ENCODE measurements around the gene PYGL. TPM values are rescaled to one million over a fixed set of nuclear protein-coding genes. Genes with fewer than 3 reads are reported as not detected.
A peak's percentile ranks its signal among the peaks of the same experiment; 100 is the strongest.
"Not testable (repeated sequence)": the region's sequence is repeated elsewhere in the genome, so short reads cannot be mapped to it uniquely, and the experiment has no call there.

PYGL gene
- total RNA-seq, 1 donor from 2014 or later: 61.2 TPM

DNA sequence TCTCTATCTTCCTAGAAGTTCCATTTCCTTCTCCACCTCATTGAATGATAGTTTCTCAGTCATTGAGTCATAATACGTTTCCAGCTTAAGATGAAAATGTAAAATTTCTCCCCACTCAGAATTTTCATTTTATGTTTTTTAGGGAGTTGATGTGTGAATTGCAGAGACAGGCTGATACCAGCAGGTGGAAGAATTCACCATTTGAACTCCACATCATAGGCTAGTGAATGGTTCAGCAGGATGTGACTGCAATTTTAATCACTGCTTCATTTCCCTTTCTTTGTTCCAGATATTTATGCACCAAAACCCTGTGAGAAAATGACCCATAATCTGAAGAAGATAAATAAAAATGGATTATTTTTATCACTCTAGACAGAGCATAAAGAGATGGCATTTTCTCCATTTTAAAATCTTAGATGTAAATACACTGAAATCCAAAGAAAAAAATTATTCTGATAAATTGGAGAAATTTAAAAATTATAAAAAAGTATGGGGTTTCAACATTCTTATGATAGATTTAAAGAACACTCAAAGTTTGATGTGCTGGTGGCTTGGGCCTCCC is 10.6 kb upstream of the PYGL start:
- DNase-seq: peak; percentile 29

DNA sequence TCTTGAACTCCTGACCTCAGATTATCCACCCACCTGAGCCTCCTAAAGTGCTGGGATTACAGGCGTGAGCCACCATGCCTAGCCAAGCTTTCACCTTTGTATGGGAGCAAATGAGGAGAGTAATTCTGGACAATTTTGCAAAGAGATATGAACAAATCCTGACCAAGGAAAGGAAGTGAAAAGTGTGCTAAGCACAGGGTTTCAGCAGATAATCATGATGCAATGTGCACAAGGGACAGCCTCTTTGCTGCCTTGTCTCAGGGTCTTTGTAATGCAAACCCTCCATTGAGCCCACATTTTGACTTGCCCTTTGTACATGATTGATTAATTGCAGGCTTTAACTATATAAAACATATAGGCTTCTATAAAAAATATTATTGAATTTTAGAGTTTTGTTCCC is 9.2 kb upstream of the PYGL start:
- DNase-seq: no peak

DNA sequence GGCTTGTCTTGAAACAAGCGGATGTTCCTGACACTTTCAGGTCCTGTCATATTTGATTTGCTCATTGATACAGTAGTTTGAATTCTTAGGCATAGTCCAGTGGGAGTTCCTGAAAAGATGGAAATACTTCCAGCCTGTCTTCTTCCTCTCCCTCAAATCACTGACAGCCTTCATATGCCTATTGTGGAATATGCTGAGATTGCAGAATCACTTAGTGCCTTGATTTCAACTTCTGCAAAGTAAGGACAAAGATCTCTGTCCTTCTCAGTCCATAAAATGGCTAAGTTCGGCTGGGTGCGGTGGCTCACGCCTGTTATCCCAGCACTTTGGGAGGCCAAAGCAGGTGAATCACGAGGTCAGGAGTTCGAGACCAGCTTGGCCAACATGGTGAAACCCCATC is 6.7 kb upstream of the PYGL start:
- no peak for DNase-seq

DNA sequence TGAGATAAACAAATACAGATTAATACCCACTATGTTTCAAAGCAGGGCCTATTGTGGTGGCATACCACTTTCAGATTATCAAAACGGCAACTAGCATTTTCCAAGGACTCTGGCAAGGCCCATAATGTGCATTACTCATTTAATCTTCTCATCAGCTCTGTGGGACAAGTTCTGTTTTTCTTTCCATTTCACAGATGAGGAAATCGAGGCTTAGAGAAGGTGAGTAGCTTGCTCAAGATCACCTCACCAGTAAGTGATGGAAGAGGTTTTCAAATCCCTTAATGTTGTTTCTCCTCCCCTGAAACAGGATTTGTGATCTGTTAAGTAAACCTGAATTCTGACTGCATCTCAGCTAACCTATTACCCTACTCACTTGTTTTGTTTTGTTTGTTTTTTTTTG is 3.9 kb upstream of the PYGL start:
- no peak for DNase-seq

DNA sequence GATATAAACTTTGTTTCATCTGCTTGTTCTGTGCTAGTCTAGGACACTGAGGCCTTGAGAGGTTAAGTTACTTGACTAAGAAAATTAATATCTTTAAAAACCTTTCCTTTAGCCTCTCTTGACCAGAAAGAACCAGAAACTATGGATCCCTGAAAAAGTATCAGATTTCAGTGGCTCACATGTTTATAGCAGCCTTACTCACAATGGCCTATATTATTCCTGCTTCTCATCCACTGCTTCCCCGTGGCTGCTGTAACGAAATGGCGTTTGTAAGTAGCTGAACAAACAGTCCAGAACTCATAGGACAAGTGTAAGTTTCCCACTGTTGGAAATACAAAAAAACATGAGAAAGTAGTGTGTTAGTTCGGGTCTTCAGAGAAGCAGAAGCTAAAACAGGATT is 3.2 kb upstream of the PYGL start:
- no peak for DNase-seq

DNA sequence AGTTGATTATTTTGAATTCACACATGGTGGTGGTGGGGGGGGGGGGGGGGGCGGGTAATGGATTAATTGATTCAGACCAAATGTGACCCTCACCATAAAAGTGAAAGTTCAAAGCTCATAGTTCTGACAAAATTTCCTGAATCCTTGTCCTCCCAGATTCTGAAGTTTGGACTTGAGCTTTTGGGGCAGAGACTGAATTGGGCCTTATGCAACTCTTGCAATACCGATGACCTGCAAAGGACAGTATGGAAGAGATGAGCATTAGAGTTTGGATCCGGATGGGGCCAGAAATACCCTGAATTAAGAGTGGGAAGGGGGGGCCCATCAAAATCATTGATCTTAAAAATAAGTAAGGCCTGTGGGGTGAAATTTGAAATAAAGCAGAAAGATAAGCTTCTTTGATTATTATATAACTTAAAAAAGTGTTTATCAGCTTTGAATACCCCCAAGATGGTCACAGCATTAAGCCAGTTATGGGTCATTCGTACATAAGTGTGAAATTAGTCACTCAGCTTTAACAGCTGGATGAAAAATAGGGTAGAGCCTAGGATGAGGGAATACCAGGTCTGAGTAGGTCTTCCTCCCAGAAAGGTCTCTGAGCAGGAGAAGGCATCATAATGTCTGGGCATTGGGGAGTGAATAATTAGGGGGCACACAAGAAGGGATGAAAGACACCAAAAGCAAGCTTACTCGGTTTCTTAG is 2.1 kb upstream of the PYGL start:
- DNase-seq: no peak

DNA sequence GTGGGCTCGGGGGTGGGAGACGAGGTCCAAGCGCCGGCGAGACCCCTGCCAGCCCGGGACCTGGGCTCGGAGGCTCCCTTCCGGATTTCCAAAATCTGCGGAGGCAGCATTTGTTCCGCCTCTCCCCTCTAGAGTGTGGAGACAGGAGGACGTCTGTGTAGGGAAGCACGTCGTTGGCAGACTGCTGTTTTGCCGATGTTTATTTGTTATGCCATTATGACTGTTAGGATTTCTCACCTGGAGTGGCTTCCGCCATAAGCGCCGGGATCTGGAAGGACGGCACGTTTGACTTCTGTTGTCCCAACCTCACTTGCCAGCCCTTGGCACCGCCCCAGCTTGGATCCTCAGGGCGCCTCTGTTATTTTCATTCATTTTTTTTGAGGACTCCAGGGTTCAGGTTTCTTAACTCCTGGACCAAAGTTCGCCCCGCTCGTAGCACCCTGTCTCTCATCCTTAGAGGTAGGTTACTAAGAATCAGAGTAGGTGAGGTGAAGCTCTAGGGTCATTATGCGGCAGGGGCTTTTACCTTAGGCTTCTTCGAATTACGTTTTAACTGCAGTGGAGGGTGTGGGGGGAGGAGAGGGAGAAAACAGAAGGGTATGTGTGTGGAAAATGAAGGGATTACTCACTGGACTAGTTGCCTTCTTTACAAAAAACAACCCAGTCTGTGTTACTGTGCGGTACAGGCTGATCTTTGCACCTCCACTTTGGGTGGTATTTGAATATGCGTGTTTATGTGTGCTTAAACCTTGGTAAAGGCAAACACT is 547 bp upstream of the PYGL start:
- no peak for DNase-seq

DNA sequence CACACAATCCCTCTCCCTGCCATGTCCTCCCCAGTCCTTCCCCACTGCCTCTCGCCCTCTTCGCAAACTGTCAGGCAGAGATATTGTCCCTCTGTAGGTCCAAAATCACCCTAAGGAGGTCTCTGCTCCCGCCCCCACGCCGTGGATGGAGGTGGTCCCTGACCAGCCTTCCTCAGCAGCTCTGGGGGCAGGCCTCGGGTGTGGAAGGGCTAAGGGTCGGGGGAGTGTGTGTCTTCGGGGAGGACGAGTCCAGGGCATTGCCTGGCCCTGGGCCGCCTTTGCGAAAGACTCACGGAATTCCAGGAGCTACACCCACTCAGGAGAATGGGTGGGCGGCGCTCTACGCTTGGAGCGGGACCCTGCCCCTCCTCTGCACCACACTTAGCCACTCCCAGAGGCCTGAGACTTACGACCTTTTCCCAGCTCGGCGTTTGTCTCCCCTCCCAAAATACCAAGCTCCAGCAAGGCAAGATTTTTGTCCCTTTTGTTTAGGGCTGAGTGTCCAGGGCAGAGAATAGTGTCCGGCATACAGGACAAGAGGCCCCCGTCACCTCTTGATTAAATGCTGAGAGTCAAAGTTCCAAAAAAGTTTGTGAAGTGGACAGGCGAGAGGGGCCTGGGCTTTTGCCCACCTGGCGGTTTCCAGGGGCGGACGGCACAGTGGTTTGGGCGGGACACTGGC is 881 bp downstream of the PYGL start:
- DNase-seq: no peak

DNA sequence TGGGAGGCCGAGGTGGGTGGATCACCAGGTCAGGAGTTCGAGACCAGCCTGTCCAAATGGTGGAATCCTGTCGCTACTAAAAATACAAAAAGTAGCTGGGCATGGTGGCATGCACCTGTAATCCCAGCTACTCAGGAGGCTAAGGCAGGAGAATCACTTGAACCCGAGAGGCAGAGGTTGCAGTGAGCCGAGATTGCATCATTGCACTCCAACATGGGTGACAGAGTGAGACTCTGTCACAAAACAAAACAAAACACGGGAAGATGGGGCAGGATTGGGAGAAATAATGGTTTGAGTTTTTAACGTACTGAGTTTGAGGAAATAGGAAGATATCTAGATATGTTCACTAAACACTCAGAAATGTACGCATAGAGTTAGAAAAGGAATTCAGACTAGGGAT is 2.6 kb downstream of the PYGL start:
- DNase-seq: not testable (repeated sequence)

DNA sequence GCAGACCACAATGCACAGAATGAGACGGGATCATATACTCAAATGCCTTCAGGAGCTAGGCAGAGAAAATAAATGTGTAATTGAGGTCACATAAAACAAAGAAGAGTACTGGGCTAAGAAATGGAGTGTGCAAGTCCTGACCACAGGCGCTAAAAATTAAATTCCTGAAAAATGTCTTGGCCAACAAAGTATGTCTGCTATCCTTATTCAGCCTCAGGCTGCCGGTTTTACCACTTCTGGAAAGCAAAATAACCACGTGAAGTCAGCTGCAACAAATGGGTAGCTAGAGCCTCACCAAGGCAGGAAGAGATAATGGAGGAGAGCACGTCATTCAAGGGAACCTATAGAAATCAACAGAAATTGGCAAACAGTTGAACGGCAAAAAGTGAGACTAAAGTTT is 3.1 kb downstream of the PYGL start:
- no peak for DNase-seq

DNA sequence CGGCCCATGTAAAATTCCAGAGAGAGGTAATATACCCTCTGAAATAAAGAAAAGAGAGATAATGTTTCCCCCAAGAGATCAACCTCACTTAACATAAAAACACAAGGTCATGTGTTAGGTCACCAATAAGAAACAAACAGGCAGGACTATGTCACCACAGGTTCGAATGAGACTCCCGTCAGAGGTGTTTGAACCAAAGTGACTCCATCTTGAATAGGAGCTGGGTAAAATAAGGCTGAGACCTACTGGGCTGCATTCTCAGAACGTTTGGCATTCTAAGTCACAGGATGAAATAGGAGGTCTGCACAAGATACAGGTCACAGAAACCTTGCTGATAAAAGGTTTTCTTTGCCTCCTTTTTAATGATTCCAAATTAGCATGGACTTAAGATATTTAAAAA is 6.5 kb downstream of the PYGL start:
- no peak for DNase-seq

DNA sequence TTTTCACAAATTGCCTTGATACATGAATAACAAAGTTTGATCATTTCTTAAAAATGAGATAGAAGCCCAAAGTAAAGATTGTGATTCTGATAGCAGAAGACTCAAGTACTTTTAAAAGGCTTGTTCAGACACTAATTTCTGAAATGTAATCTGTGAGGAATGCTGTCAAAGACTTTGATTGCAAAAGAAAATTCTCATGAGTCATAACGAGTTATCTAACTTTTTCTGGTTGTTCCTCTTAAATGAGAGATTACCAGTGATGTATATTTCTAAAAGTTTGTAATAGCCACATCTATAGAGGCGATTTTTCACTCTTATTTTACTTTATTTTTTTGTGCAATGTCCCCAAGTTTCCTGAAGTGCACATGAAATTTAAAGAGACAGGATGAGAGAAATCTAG is 7.0 kb downstream of the PYGL start:
- DNase-seq: no peak

DNA sequence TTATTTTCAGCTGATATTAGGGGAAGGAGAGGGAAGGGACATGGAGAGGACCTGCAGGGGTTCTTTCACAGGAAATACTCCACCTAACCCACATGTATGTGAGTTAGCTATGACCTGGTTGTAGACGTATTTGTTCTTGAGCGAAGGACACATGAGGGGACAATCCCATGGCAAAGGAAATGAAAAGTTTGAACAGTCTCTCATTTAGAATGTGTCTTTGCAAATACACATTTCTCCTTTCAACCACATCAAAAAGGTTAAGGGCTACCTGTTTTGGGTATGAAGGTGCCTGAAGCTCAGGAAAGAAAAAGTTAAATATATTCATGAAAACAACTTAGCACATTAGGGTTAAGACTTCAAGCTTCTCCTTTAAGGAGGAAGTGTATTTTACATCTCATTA is 7.4 kb downstream of the PYGL start:
- no peak for DNase-seq

DNA sequence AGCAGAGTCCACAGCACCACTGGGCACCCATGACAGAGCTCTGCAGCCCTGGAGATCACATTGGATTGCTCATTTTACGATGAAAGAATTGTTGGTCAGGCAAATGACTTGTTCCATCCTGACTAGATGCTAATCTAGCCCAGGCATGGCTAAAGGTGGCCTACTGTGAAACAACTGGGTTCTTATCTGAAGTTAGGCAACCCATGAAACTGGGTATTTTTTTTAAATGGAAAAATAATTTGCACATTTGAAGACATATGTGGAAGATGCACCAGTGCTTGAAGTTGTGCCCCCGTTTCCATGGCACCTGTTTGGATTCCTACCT is 8.3 kb downstream of the PYGL start:
- no peak for DNase-seq

DNA sequence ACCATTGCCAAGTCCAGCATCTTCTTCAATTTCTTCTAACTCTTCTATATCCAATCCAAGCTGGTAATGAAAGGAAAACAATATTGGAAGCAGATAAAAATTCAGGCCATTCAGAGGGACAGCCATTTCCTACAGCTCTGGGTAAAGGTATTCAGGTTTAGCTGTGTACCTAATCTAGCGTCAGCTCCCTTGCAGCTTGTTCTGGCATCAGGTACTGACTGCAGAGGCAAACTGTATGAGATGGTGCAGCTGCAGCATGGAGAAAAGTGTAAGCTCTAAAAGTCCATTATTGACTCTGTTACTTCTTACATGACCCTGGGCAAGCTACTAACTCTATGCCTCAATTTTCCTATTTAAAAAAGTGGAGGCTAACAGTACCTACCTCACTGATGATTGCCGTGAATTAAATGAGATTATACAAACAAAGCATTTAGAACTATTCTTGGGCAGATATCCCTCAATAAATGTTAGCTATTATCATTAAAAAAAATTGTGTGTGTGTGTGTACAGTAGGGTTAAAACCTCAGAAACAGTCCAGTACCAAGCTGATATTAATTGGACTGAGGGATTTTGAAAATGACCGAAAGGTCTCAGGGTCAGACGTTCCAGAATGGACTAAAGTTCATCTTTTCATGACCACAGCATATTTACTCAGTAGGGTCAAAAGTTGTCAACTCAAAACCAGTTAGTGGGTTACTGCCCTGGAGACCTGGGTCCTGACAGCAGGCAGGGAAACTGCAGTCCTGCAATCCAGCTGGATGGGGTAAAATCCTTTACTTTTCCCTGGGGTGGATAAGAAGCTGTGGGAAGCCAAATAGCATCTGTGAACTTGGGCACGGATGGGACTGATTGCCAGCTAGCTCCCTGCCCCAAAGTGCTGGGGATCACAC is 8.9 kb downstream of the PYGL start:
- no peak for DNase-seq

DNA sequence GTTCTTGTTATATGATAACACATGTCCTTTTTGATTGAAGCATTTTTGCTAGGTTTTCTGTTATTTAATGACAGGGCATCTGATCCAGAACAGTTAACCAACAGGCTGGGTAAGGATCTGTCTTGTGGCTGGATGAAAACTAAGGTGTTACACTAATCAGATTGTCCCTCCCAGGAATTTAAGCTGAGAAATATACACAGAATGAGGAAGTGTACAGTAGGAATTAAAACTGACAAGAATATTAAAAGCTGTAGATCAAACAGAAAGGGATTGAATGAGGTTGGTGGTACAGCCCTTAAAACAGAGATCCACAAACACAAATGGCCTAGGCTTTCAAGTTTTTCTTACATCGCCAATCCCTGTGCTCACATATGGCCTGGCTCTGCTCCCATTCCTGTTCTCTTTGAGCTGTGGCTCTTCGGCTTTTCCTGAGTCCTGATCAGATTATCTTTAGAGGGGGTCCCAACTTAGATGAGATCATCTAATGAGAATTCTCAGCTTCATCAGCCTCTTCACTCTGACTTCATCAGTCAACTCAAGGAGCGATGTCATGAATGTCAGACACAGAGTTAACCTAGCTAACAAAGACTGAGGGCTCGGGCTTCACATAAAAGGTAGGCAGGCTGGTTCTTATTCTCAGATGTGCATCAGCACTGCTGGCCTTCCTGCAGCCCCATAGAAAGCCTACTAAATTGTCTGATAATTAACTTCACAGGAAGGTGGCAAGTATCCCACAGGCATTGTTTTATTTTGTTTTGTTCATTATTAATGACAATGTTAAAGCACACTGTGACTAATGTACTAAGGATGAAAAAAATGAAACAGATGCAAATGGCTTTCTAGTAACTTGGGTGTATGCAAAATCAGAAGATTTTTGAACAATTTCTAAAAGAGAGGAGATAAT is 11.4 kb downstream of the PYGL start:
- no peak for DNase-seq

DNA sequence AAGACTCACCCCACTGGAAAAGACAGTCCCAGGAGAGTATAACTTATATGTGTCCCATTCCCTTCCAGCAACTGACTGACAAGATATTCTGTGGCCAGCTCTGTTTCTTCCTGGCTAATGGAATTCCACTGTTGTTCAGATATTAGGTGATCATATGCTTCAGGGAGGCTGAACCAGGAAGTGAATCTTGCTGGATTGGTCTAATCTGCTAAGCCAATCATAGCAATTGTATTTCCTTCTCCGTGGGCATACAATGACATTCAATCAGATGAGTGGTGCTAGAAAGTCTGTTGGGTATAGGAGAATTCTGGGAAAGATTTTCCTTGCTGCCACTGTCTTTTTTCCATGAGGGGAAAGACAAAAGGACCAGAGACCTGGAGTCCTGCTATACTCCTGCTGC is 12.1 kb downstream of the PYGL start:
- no peak for DNase-seq

DNA sequence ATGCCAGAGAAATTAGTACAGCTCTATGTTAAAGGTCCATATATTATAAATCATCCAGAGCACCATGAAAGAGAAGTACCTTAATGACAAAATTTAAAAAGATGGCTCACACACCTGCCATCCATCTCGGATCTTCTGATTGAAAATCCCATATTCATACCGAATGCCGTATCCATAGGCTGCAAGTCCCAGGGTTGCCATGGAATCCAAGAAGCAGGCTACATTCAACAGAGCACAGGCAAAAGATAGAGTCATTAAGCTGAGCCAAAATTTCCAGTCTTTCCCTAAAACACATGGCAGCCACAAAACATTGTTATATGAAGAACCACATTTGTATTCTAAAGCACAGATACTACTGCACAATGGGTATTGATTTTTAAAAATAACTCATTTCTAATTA is 12.7 kb downstream of the PYGL start:
- no peak for DNase-seq

DNA sequence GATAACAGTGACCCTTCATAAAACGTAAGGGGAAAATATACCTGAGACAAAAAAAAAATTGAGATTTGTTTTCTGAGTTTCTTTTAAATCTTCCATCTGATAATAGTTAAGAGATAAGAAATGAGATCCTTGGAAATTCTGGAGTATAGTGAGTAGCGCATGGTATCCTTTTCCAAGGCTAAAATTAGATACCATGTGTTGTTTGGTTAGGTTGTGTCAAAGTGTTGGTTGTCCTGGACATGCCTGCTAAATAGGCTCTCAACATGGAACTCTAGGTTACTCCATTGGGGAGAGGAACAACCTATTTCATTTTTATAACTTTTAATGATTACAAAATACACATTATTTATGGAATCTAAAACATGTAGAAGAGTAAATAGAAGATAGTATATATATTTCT is 14.8 kb downstream of the PYGL start:
- no peak for DNase-seq

DNA sequence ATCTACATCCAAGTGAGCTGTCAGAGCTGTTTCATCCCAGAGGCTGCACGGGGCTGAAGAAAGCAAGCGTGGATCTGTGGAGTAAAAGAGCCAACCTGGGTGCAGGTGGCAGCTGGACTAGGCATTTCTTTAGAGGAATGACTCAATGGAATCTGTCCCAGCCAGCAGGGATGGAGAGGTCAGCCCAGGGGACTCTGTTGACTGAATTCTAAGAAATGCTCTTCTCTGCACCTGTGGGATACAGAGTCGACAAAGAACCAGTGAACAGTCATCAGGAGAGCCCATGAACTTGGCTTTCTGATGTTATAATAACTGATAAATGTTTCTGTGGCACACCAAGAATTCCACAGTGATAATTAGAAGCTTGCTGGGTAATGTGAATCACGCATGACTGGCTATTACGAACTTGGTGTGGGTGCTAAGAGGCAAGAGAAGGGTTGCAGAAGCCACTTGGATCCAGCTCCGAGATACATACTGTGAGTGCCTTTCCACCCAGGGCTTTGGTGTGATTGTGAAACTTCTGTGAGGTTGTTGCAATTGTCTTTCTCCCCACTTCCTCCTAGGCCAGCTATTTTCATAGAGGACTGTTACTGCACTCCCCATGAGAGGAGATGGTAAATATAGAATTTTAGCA is 16.2 kb downstream of the PYGL start:
- DNase-seq: no peak

DNA sequence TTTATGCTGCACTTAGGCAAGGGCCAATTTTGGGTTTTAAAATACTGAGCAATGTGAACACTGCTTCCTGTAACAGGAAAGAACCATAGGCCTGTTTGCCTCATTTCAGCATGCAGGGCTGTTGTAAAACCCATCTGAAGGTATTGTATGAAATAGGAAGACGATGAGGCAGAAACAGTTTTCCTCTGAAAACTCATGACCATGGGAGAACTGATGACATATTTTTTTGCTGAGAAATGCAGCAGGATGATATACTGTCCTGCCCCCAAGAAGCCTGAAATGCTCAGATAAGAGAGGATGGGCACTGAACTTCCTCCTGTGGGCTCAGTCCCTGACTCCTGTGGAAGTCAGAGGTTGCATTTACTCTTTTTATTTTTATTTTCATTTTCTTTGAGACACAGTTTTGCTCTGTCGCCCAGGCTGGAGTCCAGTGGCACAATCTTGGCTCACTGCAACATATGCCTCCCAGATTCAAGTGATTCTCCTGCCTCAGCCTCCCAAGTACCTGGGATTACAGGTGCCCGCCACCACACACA is 17.4 kb downstream of the PYGL start:
- no peak for DNase-seq
